Measurements from ENCODE around the gene FLT3LG. TPM values are rescaled to one million over a fixed set of nuclear protein-coding genes. Genes with fewer than 3 reads are reported as not detected.
A peak's percentile ranks its signal among the peaks of the same experiment; 100 is the strongest.

The FLT3LG gene
- total RNA-seq, 1 experiment from 2014 or later: 5.1 TPM

GRCh38 chr19:49498475-49498874 lies 24.5 kb downstream of the FLT3LG start:
- Histone ChIP-seq H3F3A (ENCODE audit: insufficient read depth, low read depth) (peaks cover 91% of the 10 kb centered on the region), H3K9me3 (ENCODE audit: insufficient read depth, low read depth) (no peaks in the 10 kb centered on the region), H3K27ac (no peak overlapping the region), H3K9me2 (ENCODE audit: insufficient read depth) (no peaks in the 10 kb centered on the region), H3K27me3 (ENCODE audit: insufficient read depth, low read depth) (no peaks in the 10 kb centered on the region), H4K20me1 (ENCODE audit: insufficient read depth) (peaks cover 30% of the 10 kb centered on the region), H3K4me3 (no peak overlapping the region; the same call in 1 of the 2 replicates), H2AFZ (no peak overlapping the region), H3K79me2 (ENCODE audit: low read depth) (peaks cover 39% of the 10 kb centered on the region), H3K4me1 (replicated peaks; ENCODE audit: insufficient read depth) (peaks cover 22% of the 10 kb centered on the region), H3K36me3 (ENCODE audit: low read depth) (peaks cover 33% of the 10 kb centered on the region), H3K4me2 (peak overlapping the region; percentile 94)
- intact Hi-C loops (cut with micrococcal nuclease; ENCODE audit: unreplicated experiment): no loop called here
- DNase-seq: no peak
- POLR2A ChIA-PET (ENCODE audit: unreplicated experiment): no interaction called here
- CTCF ChIA-PET: no interaction called here
- TF ChIP-seq EZH2 (IDR thresholded peaks at IDR 0.05; ENCODE audit: low read depth): no peak
- no peak for TF ChIP-seq CTCF (conservative IDR thresholded peaks at IDR 0.05)
- BruUV-seq (replicated peaks): no TSS peak

- Histone ChIP-seq H3K4me1 (replicated peaks; ENCODE audit: insufficient read depth) (peaks cover 22% of the 10 kb centered on the region), H3K4me2 (peak overlapping the region; percentile 94; the same call in 1 of the 2 replicates), H3K9me3 (ENCODE audit: insufficient read depth, low read depth) (no peaks in the 10 kb centered on the region), H4K20me1 (ENCODE audit: insufficient read depth) (peaks cover 30% of the 10 kb centered on the region), H3K27me3 (ENCODE audit: insufficient read depth, low read depth) (no peaks in the 10 kb centered on the region), H3K36me3 (ENCODE audit: low read depth) (peaks cover 33% of the 10 kb centered on the region), H3K9me2 (ENCODE audit: insufficient read depth) (no peaks in the 10 kb centered on the region), H3K4me3 (no peak overlapping the region; the same call in 1 of the 2 replicates), H3K79me2 (ENCODE audit: low read depth) (peaks cover 39% of the 10 kb centered on the region), H2AFZ (no peak overlapping the region), H3K27ac (no peak overlapping the region), H3F3A (ENCODE audit: insufficient read depth, low read depth) (peaks cover 88% of the 10 kb centered on the region)
- POLR2A ChIA-PET (ENCODE audit: unreplicated experiment): interaction anchor here (0.6 kb wide), 1 partner anchor 21 kb away, joined by 3 read pairs; no protein-coding TSS in a partner anchor
- intact Hi-C loops (cut with micrococcal nuclease; ENCODE audit: unreplicated experiment): no loop called here
- DNase-seq: no peak
- BruUV-seq (replicated peaks): no TSS peak
- CTCF ChIA-PET: no interaction called here
- no peak for TF ChIP-seq EZH2 (IDR thresholded peaks at IDR 0.05; ENCODE audit: low read depth)
- no peak for TF ChIP-seq CTCF (conservative IDR thresholded peaks at IDR 0.05)
Measured at GRCh38 chr19:49499030-49499670, 25.1 kb downstream of the FLT3LG start.

- Histone ChIP-seq H4K20me1 (ENCODE audit: insufficient read depth) (peaks cover 22% of the 10 kb centered on the region), H3K36me3 (ENCODE audit: low read depth) (peaks cover 18% of the 10 kb centered on the region), H3K27me3 (ENCODE audit: insufficient read depth, low read depth) (no peaks in the 10 kb centered on the region), H3K9me3 (ENCODE audit: insufficient read depth, low read depth) (no peaks in the 10 kb centered on the region), H2AFZ (no peak overlapping the region), H3K79me2 (ENCODE audit: low read depth) (peaks cover 12% of the 10 kb centered on the region), H3K4me1 (replicated peaks; ENCODE audit: insufficient read depth) (peaks cover 6% of the 10 kb centered on the region), H3K27ac (no peak overlapping the region), H3K4me2 (no peak overlapping the region), H3K4me3 (no peak overlapping the region), H3F3A (ENCODE audit: insufficient read depth, low read depth) (peaks cover 57% of the 10 kb centered on the region), H3K9me2 (ENCODE audit: insufficient read depth) (no peaks in the 10 kb centered on the region)
- ChIA-PET POLR2A (ENCODE audit: unreplicated experiment) (interaction anchor here (0.6 kb wide), 1 partner anchor 338 kb away, joined by 3 read pairs; no protein-coding TSS in a partner anchor), CTCF (interaction anchor here (0.5 to 0.6 kb wide), 3 partner anchors 177 to 1282 kb away, joined by 5 to 10 read pairs (median 5); no protein-coding TSS in a partner anchor)
- BruUV-seq (replicated peaks): no TSS peak
- DNase-seq: peak in 1 of 2 experiments; percentile 46
- TF ChIP-seq EZH2 (IDR thresholded peaks at IDR 0.05; ENCODE audit: low read depth) (no peak), CTCF (conservative IDR thresholded peaks at IDR 0.05) (peak; percentile 79)
- intact Hi-C loops (cut with micrococcal nuclease; ENCODE audit: unreplicated experiment): loop anchor here (2.0 kb wide), 1 partner anchor 170 kb away; no protein-coding TSS in a partner anchor
Measured at GRCh38 chr19:49502866-49503581, 29.0 kb downstream of the FLT3LG start.
